Umbilical cord (tissue), 2 donors: Measurements from ENCODE around the gene PTPN6. TPM values are rescaled to one million over a fixed set of nuclear protein-coding genes. Genes with fewer than 3 reads are reported as not detected.

Experiments
- DNase-seq: peaks from one replicate; pipeline ENCODE4 v3.0.0-alpha.2; 2015; ENCODE audit warnings: low spot score
- total RNA-seq: library from RNA; depleted of rRNA; stranded (reverse); fragments of >200 nt; gene quantifications from one replicate; pipeline ENCODE4 v1.2.3, GENCODE V29; 2014; ENCODE audit warnings: low replicate concordance; ENCODE audit not compliant: insufficient read depth

PTPN6 gene
- total RNA-seq, 1 donor from 2014 or later: 18.3 TPM

- no peak for DNase-seq
Observed at GRCh38 chr12:6970096-6970527, 19.0 kb downstream of the PTPN6 start.

- no peak for DNase-seq
Observed at GRCh38 chr12:6974180-6974579, 23.0 kb downstream of the PTPN6 start.

- no peak for DNase-seq
Observed at GRCh38 chr12:6975297-6976032, 24.3 kb downstream of the PTPN6 start.

GRCh38 chr12:6977653-6978052 is 26.5 kb downstream of the PTPN6 start:
- no peak for DNase-seq

GRCh38 chr12:6978188-6978587 is 27.0 kb downstream of the PTPN6 start:
- no peak for DNase-seq

- no peak for DNase-seq
Observed at GRCh38 chr12:6978611-6979011, 27.5 kb downstream of the PTPN6 start.

- DNase-seq: no peak
Observed at GRCh38 chr12:6979021-6979420, 27.9 kb downstream of the PTPN6 start.

GRCh38 chr12:6979453-6979852 is 28.3 kb downstream of the PTPN6 start:
- no peak for DNase-seq

DNA sequence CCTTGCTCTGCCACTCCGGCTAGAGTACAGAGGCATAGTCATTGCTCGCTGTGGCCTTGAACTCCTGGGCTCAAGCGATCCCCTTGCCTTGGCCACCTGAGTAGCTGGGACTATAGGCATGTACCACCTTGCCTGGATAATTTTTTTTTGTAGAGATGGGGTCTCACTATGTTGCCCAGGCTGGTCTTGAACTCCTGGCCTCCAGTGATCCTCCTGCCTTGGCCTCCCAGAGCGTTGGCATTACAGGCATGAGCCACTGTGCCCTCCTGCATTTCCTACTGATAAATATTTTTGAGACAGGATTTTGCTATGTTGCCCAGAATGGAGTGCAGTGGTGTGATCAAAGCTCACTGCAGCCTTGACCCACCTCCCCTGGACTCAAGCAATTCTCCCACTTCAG is 28.9 kb downstream of the PTPN6 start:
- DNase-seq: no peak

DNA sequence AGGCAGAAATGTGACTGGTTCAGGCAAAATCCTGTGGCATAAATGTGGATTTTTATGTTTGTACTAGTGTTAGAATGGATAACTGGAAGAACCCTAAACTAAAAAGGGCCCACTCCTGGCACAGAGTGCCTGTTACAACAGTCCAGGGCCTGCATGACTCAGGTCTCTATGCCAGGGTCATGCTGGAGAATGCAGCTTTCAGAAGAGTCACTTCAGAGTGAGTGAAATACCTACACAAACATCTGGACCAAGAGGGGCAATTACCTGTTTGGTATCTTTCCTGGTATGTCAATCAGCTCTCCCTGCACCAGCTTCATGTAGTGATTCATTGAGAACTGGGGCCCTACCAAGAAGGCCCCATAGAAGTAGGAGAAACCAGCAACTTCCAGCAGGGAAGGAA is 29.6 kb downstream of the PTPN6 start:
- no peak for DNase-seq

DNA sequence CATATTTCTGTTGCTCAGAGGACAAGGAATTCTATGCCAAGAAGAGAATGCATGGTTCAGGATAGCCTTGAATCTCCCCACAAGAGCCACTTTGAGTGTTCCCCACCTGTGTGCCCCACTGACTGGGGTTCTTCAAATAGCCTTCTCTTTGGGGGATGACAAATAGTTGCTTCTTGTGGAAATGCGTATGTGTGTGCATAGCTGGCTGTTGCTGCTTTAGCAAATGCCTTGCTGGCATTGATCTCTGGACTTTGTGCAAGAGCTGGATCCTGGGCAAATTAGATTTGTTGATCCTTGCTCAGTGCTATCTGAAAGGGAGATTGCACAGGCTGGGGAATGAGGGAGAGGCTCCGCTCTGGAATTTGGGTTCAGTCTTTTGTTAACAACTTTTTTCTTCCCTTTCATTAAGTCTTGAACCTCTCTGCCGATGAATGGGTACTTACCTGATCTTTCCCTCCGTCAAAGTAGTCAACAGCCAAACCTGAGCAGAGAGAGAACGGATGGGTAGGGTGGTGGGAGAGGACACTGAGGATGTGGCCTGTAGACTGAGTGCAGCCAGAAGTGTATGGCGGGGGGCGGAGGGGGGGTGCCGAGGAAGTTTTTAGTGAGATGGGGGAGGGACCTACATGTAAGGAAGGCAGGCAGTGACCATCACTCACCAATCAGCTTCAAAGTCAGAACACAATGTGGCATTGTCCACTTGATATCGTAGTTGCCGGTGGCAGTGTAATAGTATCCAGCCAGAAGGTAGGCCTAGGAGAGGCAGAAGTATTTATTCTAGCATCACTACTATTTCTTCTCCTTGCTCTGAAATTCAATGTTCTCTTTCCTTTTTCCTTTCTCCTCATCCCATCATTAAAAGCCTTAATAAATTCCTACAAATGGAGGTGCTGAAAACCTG is 30.2 kb downstream of the PTPN6 start:
- no peak for DNase-seq

DNA sequence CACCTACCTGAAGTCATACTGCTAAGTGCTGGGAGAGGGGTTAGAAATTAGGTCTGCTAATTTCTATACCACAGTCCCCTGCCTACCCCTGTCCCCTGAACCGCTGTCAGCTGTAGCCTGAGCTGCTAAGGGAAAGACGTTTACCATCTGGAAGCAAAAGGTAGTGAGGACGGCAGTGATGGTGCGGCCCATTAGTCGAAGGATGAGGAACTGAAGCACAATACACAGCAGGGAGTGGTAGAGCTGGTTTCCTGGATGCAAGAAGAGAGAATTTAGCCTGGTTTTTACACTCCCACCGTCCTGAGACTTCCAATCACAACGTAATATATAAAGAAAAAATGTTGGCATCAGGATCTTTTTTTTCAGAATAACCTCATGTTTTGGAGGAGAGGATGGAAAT is 31.4 kb downstream of the PTPN6 start:
- DNase-seq: no peak

- DNase-seq: peak; percentile 67
Observed at GRCh38 chr12:6987956-6988553, 36.9 kb downstream of the PTPN6 start.

GRCh38 chr12:6996040-6996441 is 44.9 kb downstream of the PTPN6 start:
- peak; percentile 20 for DNase-seq

DNA sequence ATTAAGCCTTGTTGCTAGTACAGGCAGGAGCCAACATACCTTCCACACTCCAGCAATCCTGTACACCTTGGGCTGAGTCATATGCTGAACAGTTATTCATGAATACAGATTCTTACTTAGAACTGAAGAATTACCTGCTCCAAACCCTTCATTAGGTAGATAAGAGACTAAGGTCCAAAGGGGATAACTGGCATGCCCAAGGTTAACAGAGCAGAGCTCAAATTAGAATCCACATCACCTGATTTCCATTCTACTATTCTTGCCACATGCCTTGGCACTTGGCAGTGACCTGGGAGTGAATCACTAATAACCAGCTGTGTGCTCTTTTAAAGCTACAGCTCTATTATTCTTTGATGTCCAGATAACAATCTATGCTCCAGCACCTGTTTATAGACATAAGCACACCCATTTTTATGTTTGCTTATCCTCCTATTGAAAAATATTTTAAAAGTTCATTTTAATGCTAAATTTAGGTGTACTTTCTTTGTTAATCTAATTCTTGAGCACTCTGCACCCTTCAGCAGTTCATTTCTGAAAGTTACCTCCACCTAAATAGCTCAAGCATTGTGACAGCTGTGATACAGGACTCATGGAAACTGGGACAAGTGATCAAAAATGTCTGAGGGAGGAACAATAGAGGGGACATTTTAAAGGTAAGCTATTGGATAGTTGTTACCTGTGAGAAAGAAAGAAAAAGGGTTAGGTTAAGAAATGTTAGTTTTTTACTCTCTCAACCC is 47.7 kb downstream of the PTPN6 start:
- DNase-seq: no peak

- no peak for DNase-seq
Observed at GRCh38 chr12:7001921-7002591, 50.9 kb downstream of the PTPN6 start.

GRCh38 chr12:7004287-7004803 is 53.2 kb downstream of the PTPN6 start:
- no peak for DNase-seq

GRCh38 chr12:7004840-7005239 is 53.7 kb downstream of the PTPN6 start:
- DNase-seq: no peak

DNA sequence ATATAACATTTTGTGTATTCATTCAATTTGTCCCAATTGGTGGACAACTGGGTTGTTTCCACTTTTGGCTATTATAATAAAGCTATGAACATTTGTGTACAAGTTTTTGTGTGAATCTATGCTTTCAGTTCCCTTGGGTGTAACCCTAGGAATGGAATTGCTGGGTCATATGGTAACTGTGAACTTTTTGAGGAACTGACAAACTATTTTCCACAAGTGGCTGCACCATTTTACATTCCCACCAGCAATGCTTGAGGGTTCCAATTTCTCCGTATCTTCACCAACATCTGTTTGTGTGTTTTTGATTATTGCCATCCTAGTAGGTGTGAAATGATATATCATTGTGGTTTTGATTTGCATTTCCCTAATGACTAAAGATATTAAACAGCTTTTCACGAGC is 54.2 kb downstream of the PTPN6 start:
- DNase-seq: no peak

DNA sequence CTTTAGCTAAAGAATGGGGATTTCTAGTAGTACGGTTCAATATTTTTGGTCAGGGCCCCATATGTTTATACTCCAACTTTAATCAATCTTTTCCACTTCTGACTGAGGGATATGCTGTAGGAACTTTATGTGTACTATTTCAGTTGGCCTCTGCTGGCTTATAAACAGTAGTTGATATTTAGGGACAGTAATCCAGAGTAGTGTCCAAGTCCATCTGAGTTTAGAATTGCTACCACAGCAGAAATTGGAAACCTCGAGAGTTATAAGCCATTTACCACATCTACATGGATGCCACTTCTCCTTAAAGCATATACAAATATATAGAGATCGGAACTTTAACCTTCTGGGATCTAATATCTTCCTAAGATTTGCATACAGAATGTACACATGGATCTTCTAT is 55.5 kb downstream of the PTPN6 start:
- no peak for DNase-seq

- DNase-seq: no peak
Observed at GRCh38 chr12:7008864-7009263, 57.7 kb downstream of the PTPN6 start.
